WTC11 (cell line): ENCODE results near the gene DIP2A. TPM values are rescaled to one million over a fixed set of nuclear protein-coding genes. Genes with fewer than 3 reads are reported as not detected.

Experiments used
- ATAC-seq: fragments of 200-7000 bp; cut with Tn5 transposase; 2 replicates; pipeline ENCODE4 v1.10.0; 2021; ENCODE audit warnings: mild to moderate bottlenecking, moderate library complexity
- CTCF ChIA-PET: fragments of 300-600 bp; sonication (Branson Sonifier 250); formaldehyde crosslinking; loops from one replicate; lab custom pipeline; 2021; ENCODE audit warnings: antibody characterized with exemption; lab: Charles Lee
- POLR2A ChIA-PET: fragments of 350-600 bp; sonication (Branson Sonifier 250); formaldehyde crosslinking; loops from one replicate; lab custom pipeline; 2021; ENCODE audit warnings: antibody characterized with exemption; lab: Charles Lee
- DNase-seq: peaks from one replicate; pipeline ENCODE4 v3.0.0; 2021; ENCODE audit warnings: low spot score
- H3K27ac Mint-ChIP-seq: 2 replicates; pipeline ENCODE4 v1.8.0; 2021; ENCODE audit warnings: mixed read lengths
- H3K27me3 Mint-ChIP-seq: 2 replicates; pipeline ENCODE4 v1.8.0; 2021; ENCODE audit warnings: low read depth, mild to moderate bottlenecking, moderate library complexity, mixed read lengths
- H3K36me3 Mint-ChIP-seq: 2 replicates; pipeline ENCODE4 v1.8.0; 2021; ENCODE audit warnings: mixed read lengths
- H3K4me1 Mint-ChIP-seq: 2 replicates; pipeline ENCODE4 v1.8.0; 2022; ENCODE audit warnings: mixed read lengths
- H3K4me3 Mint-ChIP-seq: 2 replicates; pipeline ENCODE4 v1.8.0; 2021; ENCODE audit warnings: mild to moderate bottlenecking, moderate library complexity, mixed read lengths
- H3K9me3 Mint-ChIP-seq: 2 replicates; pipeline ENCODE4 v1.8.0; 2021; ENCODE audit warnings: mixed read lengths
- AR ChIP-seq: fragments of 250-450 bp; sonication (Bioruptor Pico); IDR thresholded peaks from 2 replicates; pipeline ENCODE4 v1.9.0; 2021; ENCODE audit warnings: mild to moderate bottlenecking
- CBFB ChIP-seq: sonication (generic); formaldehyde crosslinking; IDR thresholded peaks from 2 replicates; pipeline ENCODE4 v1.8.1; 2022; ENCODE audit warnings: mild to moderate bottlenecking, low read depth, missing genetic modification reagents
- FOXK1 ChIP-seq: sonication (generic); formaldehyde crosslinking; IDR thresholded peaks from 2 replicates; pipeline ENCODE4 v1.8.0; 2022; ENCODE audit warnings: mild to moderate bottlenecking, moderate library complexity, missing genetic modification reagents
- FOXP4 ChIP-seq: sonication (generic); formaldehyde crosslinking; IDR thresholded peaks from 2 replicates; pipeline ENCODE4 v1.8.0; 2022; ENCODE audit warnings: mild to moderate bottlenecking, missing genetic modification reagents
- GABPB1 ChIP-seq: sonication (generic); formaldehyde crosslinking; IDR thresholded peaks from 2 replicates; pipeline ENCODE4 v1.8.1; 2023; ENCODE audit warnings: mild to moderate bottlenecking, missing genetic modification reagents
- GRHL2 ChIP-seq: fragments of 250-450 bp; sonication (Bioruptor Pico); IDR thresholded peaks from 2 replicates; pipeline ENCODE4 v1.8.0; 2022; ENCODE audit warnings: mild to moderate bottlenecking, moderate library complexity; ENCODE audit not compliant: insufficient replicate concordance, severe bottlenecking
- IRF2 ChIP-seq: sonication (generic); formaldehyde crosslinking; IDR thresholded peaks from 2 replicates; pipeline ENCODE4 v1.8.0; 2022; ENCODE audit warnings: low read depth, missing genetic modification reagents, borderline replicate concordance
- MXD4 ChIP-seq: fragments of 250-450 bp; sonication (Bioruptor Pico); IDR thresholded peaks from 2 replicates; pipeline ENCODE4 v1.8.0; 2021; ENCODE audit warnings: mild to moderate bottlenecking, moderate library complexity, borderline replicate concordance
- NFE2L1 ChIP-seq: sonication (generic); formaldehyde crosslinking; IDR thresholded peaks from 2 replicates; pipeline ENCODE4 v1.8.1; 2023; ENCODE audit warnings: missing genetic modification reagents
- NR2C2 ChIP-seq: sonication (generic); formaldehyde crosslinking; IDR thresholded peaks from 2 replicates; pipeline ENCODE4 v1.8.0; 2022; ENCODE audit warnings: mild to moderate bottlenecking, missing genetic modification reagents
- STAT6 ChIP-seq: sonication (generic); formaldehyde crosslinking; conservative IDR thresholded peaks from 2 replicates; pipeline ENCODE4 v1.8.1; 2023; ENCODE audit warnings: mild to moderate bottlenecking, low read depth, missing genetic modification reagents, moderate library complexity
- TP53 ChIP-seq: sonication (generic); formaldehyde crosslinking; IDR thresholded peaks from 2 replicates; pipeline ENCODE4 v1.8.1; 2023; ENCODE audit warnings: mild to moderate bottlenecking, missing genetic modification reagents
- ZNF232 ChIP-seq: sonication (generic); formaldehyde crosslinking; IDR thresholded peaks from 2 replicates; pipeline ENCODE4 v1.8.0; 2022; ENCODE audit warnings: mild to moderate bottlenecking, missing genetic modification reagents
- ZNF263 ChIP-seq: sonication (generic); formaldehyde crosslinking; IDR thresholded peaks from 2 replicates; pipeline ENCODE4 v1.8.1; 2022; ENCODE audit warnings: low read depth, mild to moderate bottlenecking, moderate library complexity, missing genetic modification reagents
- total RNA-seq: library from RNA; stranded (reverse); gene quantifications from 3 replicates; pipeline ENCODE4 v1.2.3, GENCODE V29; 2021
- TF ChIP-seq, protein P1 (sequence below): sonication (generic); formaldehyde crosslinking; IDR thresholded peaks from 2 replicates; pipeline ENCODE4 v1.8.0; 2022; ENCODE audit warnings: mild to moderate bottlenecking, missing genetic modification reagents
- TF ChIP-seq, protein P2 (sequence below): sonication (generic); formaldehyde crosslinking; conservative IDR thresholded peaks from 2 replicates; pipeline ENCODE4 v1.8.1; 2022; ENCODE audit warnings: mild to moderate bottlenecking, missing genetic modification reagents
- TF ChIP-seq, protein P3 (sequence below): fragments of 250-450 bp; sonication (Bioruptor Pico); IDR thresholded peaks from 2 replicates; pipeline ENCODE4 v1.9.0; 2021; ENCODE audit warnings: mild to moderate bottlenecking

DIP2A gene
- total RNA-seq, 1 experiment from 2014 or later, result 39.4 TPM

- TF ChIP-seq, protein P1, sequence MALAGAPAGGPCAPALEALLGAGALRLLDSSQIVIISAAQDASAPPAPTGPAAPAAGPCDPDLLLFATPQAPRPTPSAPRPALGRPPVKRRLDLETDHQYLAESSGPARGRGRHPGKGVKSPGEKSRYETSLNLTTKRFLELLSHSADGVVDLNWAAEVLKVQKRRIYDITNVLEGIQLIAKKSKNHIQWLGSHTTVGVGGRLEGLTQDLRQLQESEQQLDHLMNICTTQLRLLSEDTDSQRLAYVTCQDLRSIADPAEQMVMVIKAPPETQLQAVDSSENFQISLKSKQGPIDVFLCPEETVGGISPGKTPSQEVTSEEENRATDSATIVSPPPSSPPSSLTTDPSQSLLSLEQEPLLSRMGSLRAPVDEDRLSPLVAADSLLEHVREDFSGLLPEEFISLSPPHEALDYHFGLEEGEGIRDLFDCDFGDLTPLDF (CRISPR knock-in tag), result no peak
- TF ChIP-seq ZNF232 (CRISPR knock-in tag), result no peak
- TF ChIP-seq, protein P2, sequence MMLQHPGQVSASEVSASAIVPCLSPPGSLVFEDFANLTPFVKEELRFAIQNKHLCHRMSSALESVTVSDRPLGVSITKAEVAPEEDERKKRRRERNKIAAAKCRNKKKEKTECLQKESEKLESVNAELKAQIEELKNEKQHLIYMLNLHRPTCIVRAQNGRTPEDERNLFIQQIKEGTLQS, result no peak
- TF ChIP-seq MXD4 (CRISPR knock-in tag), result no peak
- no peak for TF ChIP-seq NR2C2 (CRISPR knock-in tag)
- no peak for TF ChIP-seq ZNF263 (CRISPR knock-in tag)
Observed at GRCh38 chr21:46424621-46425020, 34.1 kb upstream of the DIP2A start (continued).

- no peak overlapping the region for H3K4me3 Mint-ChIP-seq
- H3K27me3 Mint-ChIP-seq, result no peaks in the 10 kb centered on the region; the same call in 1 of the 2 replicates
- DNase-seq (no peak), ATAC-seq (no peak)
- H3K4me1 Mint-ChIP-seq, result peaks cover 39% of the 10 kb centered on the region
- no peaks in the 10 kb centered on the region for H3K9me3 Mint-ChIP-seq
- peak overlapping the region; percentile 98 for H3K27ac Mint-ChIP-seq
- H3K36me3 Mint-ChIP-seq, result peaks cover 8% of the 10 kb centered on the region
- ChIA-PET CTCF (no interaction called here), POLR2A (no interaction called here)
- no peak for TF ChIP-seq TP53 (CRISPR knock-in tag)
Observed at GRCh38 chr21:46425041-46425440, 33.6 kb upstream of the DIP2A start.

GRCh38 chr21:46425571-46425970 is 33.1 kb upstream of the DIP2A start:
- H3K27ac Mint-ChIP-seq, result peak overlapping the region; percentile 74; the same call in 1 of the 2 replicates
- H3K36me3 Mint-ChIP-seq, result peaks cover 11% of the 10 kb centered on the region
- no peaks in the 10 kb centered on the region for H3K9me3 Mint-ChIP-seq
- no peak overlapping the region for H3K4me3 Mint-ChIP-seq
- DNase-seq, result no peak
- H3K27me3 Mint-ChIP-seq, result no peaks in the 10 kb centered on the region; the same call in 1 of the 2 replicates
- POLR2A ChIA-PET, result no interaction called here
- TF ChIP-seq ZNF232 (CRISPR knock-in tag), result no peak
- TF ChIP-seq FOXP4 (CRISPR knock-in tag), result no peak
- TF ChIP-seq, protein P3, sequence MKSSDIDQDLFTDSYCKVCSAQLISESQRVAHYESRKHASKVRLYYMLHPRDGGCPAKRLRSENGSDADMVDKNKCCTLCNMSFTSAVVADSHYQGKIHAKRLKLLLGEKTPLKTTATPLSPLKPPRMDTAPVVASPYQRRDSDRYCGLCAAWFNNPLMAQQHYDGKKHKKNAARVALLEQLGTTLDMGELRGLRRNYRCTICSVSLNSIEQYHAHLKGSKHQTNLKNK, result no peak
- no peak for TF ChIP-seq STAT6 (CRISPR knock-in tag)
- TF ChIP-seq IRF2, result no peak
- no peak for TF ChIP-seq FOXK1 (CRISPR knock-in tag)
- no peak for TF ChIP-seq AR (CRISPR knock-in tag)
- TF ChIP-seq GABPB1 (CRISPR knock-in tag), result no peak
- no peak for TF ChIP-seq CBFB (CRISPR knock-in tag)
- no peak for TF ChIP-seq NFE2L1 (CRISPR knock-in tag)
- TF ChIP-seq GRHL2 (CRISPR knock-in tag), result no peak
- TF ChIP-seq, all 79 proteins: peak for 0
- ATAC-seq, result no peak
- peaks cover 36% of the 10 kb centered on the region for H3K4me1 Mint-ChIP-seq
- CTCF ChIA-PET, result no interaction called here
